Gastrocnemius medialis (tissue), 4 donors: ENCODE measurements around the gene LMBR1.

ENCODE experiments used
- CTCF ChIP-seq, 5 experiments: fragments of 450-650 bp in 3 of 5; fragments of 200-600 bp in 2 of 5; sonication (generic) in 2 of 5; IDR thresholded peaks in 4 of 5; conservative IDR thresholded peaks in 1 of 5; 1 replicate in 4 of 5; 2 replicates in 1 of 5; pipeline ENCODE4 v1.5.1; 2016 to 2019; ENCODE audit warnings: antibody characterized with exemption in 5 of 5, mild to moderate bottlenecking in 3 of 5, moderate library complexity in 3 of 5
- POLR2A ChIP-seq, 2 donors: fragments of 450-650 bp; IDR thresholded peaks; one replicate each; pipeline ENCODE4 v1.6.1; 2017; ENCODE audit warnings: antibody characterized with exemption in 2 of 2, mild to moderate bottlenecking in 2 of 2, moderate library complexity in 2 of 2

GRCh38 chr7:156777364-156778069 lies 115.5 kb downstream of the LMBR1 start:
- TF ChIP-seq CTCF (IDR thresholded peaks at IDR 0.05 in 4 of 5, conservative IDR thresholded peaks at IDR 0.05 in 1 of 5) (no peak), POLR2A (IDR thresholded peaks at IDR 0.05) (no peak)
